ENCODE data around the gene TM4SF18. TPM values are rescaled to one million over a fixed set of nuclear protein-coding genes. Genes with fewer than 3 reads are reported as not detected.

TM4SF18 gene
- total and polyA plus RNA-seq, 2 experiments from 2014 or later, result 1.6 to 2.0 TPM

GRCh38 chr3:149324332-149324731 lies 9.1 kb downstream of the TM4SF18 start:
- DNase-seq (ENCODE audit: low spot score), result no peak
- Mint-ChIP-seq H3K9me3 (no peaks in the 10 kb centered on the region), H3K27me3 (ENCODE audit: insufficient read depth, low read depth, poor library complexity) (peaks cover 6% of the 10 kb centered on the region), H3K36me3 (ENCODE audit: low read depth) (no peaks in the 10 kb centered on the region; the same call in 2 of the 3 replicates), H3K4me3 (no peak overlapping the region), H3K27ac (no peak overlapping the region), H3K4me1 (peaks cover 6% of the 10 kb centered on the region; the same call in 2 of the 3 replicates)
- H4K20me1 ChIP-seq (replicated peaks; ENCODE audit: insufficient read depth), result no peaks in the 10 kb centered on the region
- no peaks in the 10 kb centered on the region for H3K79me2 ChIP-seq (replicated peaks; ENCODE audit: insufficient read depth)
- H3K4me1 ChIP-seq (ENCODE audit: insufficient read depth), result no peaks in the 10 kb centered on the region
- H3F3A ChIP-seq (replicated peaks; ENCODE audit: low read depth), result no peaks in the 10 kb centered on the region
- no peak overlapping the region for H2AFZ ChIP-seq
- no peak overlapping the region for H3K4me3 ChIP-seq
- H3K27me3 ChIP-seq (ENCODE audit: insufficient read depth), result no peaks in the 10 kb centered on the region
- peaks cover 5% of the 10 kb centered on the region; the same call in 1 of the 2 replicates for H3K9me2 ChIP-seq (ENCODE audit: insufficient read depth)
- H3K27ac ChIP-seq (ENCODE audit: low read depth), result no peak overlapping the region
- H3K36me3 ChIP-seq (ENCODE audit: insufficient read depth), result no peaks in the 10 kb centered on the region
- no peak overlapping the region for H3K4me2 ChIP-seq
- no peak for ATAC-seq
- no peak for TF ChIP-seq ZNF462 (CRISPR knock-in tag; IDR thresholded peaks at IDR 0.05)

GRCh38 chr3:149321640-149322039 lies 11.8 kb downstream of the TM4SF18 start:
- no peak overlapping the region for H3K27ac ChIP-seq (ENCODE audit: low read depth)
- no peak overlapping the region for H3K27ac Mint-ChIP-seq
- no peak overlapping the region for H3K4me3 ChIP-seq
- DNase-seq (ENCODE audit: low spot score) (no peak), ATAC-seq (no peak)
- H3K4me2 ChIP-seq, result no peak overlapping the region
- H3K9me2 ChIP-seq (ENCODE audit: insufficient read depth), result peaks cover 4% of the 10 kb centered on the region; the same call in 1 of the 2 replicates
- no peaks in the 10 kb centered on the region for H3K9me3 Mint-ChIP-seq
- H3K27me3 Mint-ChIP-seq (ENCODE audit: insufficient read depth, low read depth, poor library complexity), result peaks cover 7% of the 10 kb centered on the region
- H3K4me1 Mint-ChIP-seq, result peaks cover 6% of the 10 kb centered on the region; the same call in 2 of the 3 replicates
- no peak overlapping the region for H3K4me3 Mint-ChIP-seq
- no peaks in the 10 kb centered on the region for H4K20me1 ChIP-seq (replicated peaks; ENCODE audit: insufficient read depth)
- H3K36me3 ChIP-seq (ENCODE audit: insufficient read depth), result no peaks in the 10 kb centered on the region
- no peaks in the 10 kb centered on the region for H3K27me3 ChIP-seq (ENCODE audit: insufficient read depth)
- no peaks in the 10 kb centered on the region for H3F3A ChIP-seq (replicated peaks; ENCODE audit: low read depth)
- no peaks in the 10 kb centered on the region for H3K79me2 ChIP-seq (replicated peaks; ENCODE audit: insufficient read depth)
- H2AFZ ChIP-seq, result no peak overlapping the region
- H3K36me3 Mint-ChIP-seq (ENCODE audit: low read depth), result no peaks in the 10 kb centered on the region; the same call in 2 of the 3 replicates
- no peaks in the 10 kb centered on the region for H3K4me1 ChIP-seq (ENCODE audit: insufficient read depth)
- TF ChIP-seq ETS1 (IDR thresholded peaks at IDR 0.05) (no peak), EZH2 (IDR thresholded peaks at IDR 0.05; ENCODE audit: low read depth, unreplicated experiment) (no peak), ZNF331 (CRISPR knock-in tag; IDR thresholded peaks at IDR 0.05; ENCODE audit: low read depth) (no peak), ZNF114 (CRISPR knock-in tag; IDR thresholded peaks at IDR 0.05) (no peak), STAT1 (IDR thresholded peaks at IDR 0.05; ENCODE audit: unreplicated experiment) (no peak), REST (IDR thresholded peaks at IDR 0.05; ENCODE audit: unreplicated experiment) (no peak), POLR2AphosphoS5 (IDR thresholded peaks at IDR 0.05; ENCODE audit: low read depth) (no peak), CREB1 (CRISPR knock-in tag; IDR thresholded peaks at IDR 0.05; ENCODE audit: low read depth) (no peak)
